Kidney epithelial cell (primary cell): ENCODE data around the gene HEY2. TPM values are rescaled to one million over a fixed set of nuclear protein-coding genes. Genes with fewer than 3 reads are reported as not detected.

ENCODE experiments used
- DNase-seq: peaks from one replicate; pipeline ENCODE4 v3.0.0-alpha.2; 2010; ENCODE audit warnings: low read depth
- H3K27me3 ChIP-seq: 2 replicates; pipeline ENCODE4 v1.6.0; 2011; ENCODE audit warnings: low read length; ENCODE audit not compliant: control insufficient read depth, insufficient read depth
- H3K36me3 ChIP-seq: 2 replicates; pipeline ENCODE4 v1.5.1; 2011; ENCODE audit warnings: low read length; ENCODE audit not compliant: control insufficient read depth, insufficient read depth
- H3K4me3 ChIP-seq: 2 replicates; pipeline ENCODE4 v1.5.1; 2011; ENCODE audit warnings: low read depth, mild to moderate bottlenecking, control low read depth, low read length
- total RNA-seq: library from RNA; depleted of rRNA; stranded (reverse); fragments of >200 nt; gene quantifications from 2 replicates; pipeline ENCODE4 v1.2.3, GENCODE V29; 2015
- TF ChIP-seq, protein P1 (sequence below): IDR thresholded peaks from 2 replicates; pipeline ENCODE4 v1.5.1; 2011; ENCODE audit warnings: mild to moderate bottlenecking, moderate library complexity, low read length, control low read depth, inconsistent platforms; ENCODE audit not compliant: insufficient read depth, poor library complexity, severe bottlenecking

HEY2 gene
- total RNA-seq, 1 donor from 2014 or later, result 0.25 TPM

DNA sequence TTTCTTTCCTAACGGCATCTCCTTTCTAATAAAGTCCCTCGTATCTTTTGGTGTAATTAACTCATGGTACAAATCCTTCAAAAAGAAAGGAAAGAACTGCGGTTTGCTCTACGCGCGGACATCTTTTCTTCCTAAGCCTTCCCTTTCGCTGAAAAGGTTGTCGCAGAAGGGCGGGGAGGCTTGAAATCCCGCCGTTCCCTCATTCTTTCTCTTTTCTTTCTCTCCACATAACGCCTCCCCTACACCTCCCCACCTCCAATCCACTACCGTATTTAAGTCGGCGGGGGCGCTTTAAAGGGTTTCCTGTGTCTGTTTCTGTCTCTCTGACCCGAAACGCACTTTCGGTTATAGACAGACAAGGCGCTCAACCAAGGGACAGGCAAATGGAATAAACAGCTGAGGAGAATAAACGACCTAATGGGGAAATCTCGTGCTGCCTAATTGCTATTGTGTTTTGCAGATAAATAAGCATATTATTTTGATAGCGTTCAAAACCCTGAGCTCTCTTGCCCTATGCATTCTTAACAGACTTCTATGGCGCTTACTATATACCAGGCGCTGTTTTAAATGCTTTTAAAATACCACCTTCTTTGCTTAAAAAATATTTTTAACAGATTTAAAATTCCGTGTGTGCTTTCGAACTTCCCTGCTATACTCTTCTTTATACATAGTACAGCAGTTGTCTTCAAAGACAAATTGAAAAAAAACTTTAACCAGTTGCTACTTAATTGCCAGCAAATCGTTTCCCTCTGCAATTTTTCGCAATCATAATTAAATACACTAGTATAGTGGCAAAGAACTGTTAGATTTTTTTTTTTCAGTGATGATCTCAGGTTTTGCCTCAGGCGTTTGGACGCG, 2.5 kb upstream of the HEY2 start:
- Histone ChIP-seq H3K4me3 (peak overlapping the region; percentile 64), H3K27me3 (peaks cover 32% of the 10 kb centered on the region), H3K36me3 (no peaks in the 10 kb centered on the region)
- TF ChIP-seq, protein P1, sequence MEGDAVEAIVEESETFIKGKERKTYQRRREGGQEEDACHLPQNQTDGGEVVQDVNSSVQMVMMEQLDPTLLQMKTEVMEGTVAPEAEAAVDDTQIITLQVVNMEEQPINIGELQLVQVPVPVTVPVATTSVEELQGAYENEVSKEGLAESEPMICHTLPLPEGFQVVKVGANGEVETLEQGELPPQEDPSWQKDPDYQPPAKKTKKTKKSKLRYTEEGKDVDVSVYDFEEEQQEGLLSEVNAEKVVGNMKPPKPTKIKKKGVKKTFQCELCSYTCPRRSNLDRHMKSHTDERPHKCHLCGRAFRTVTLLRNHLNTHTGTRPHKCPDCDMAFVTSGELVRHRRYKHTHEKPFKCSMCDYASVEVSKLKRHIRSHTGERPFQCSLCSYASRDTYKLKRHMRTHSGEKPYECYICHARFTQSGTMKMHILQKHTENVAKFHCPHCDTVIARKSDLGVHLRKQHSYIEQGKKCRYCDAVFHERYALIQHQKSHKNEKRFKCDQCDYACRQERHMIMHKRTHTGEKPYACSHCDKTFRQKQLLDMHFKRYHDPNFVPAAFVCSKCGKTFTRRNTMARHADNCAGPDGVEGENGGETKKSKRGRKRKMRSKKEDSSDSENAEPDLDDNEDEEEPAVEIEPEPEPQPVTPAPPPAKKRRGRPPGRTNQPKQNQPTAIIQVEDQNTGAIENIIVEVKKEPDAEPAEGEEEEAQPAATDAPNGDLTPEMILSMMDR, result no peak
- no peak for DNase-seq

DNA sequence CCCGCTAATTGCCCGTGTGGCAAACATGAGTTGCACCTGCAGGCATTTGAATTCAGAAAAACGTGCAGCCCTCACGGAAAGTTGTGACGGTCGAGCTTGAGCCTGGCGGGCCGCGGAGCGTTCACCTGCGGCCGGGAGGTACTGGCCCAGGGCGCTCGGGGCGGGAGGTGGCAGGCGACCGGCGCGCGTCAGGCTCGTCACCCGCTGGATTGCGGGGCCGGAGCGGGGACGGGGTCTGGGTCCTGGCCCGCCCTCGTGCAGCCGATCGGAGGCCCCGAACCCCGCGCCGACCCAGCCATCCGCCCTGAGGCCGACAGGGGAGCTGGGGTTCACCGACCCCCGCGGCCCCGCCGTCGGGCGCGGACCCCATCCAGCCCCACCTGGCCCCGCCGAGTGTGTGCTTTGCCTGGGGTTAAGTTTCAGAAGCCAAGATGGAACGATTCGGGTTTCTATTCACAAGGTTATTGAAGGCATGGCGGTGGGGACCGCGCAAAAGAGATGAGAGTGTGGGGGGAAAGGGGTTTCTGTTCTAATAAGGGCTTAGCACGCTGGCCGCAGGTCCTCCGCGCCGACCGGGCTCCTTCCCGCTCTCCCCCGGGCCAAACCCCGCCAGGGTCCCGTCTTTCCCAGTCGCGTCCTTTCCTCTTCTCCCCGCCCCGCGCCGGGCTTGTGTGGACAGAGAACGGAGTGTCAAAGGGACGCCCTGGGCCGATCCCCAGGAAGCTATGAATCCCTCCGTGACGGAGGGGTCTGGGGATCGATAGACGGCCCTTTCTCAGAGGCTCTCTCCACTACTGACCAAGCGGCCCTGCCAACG, 1.6 kb upstream of the HEY2 start:
- Histone ChIP-seq H3K36me3 (no peaks in the 10 kb centered on the region), H3K4me3 (peak overlapping the region; percentile 64), H3K27me3 (peaks cover 32% of the 10 kb centered on the region)
- TF ChIP-seq, protein P1, result no peak
- DNase-seq, result no peak

DNA sequence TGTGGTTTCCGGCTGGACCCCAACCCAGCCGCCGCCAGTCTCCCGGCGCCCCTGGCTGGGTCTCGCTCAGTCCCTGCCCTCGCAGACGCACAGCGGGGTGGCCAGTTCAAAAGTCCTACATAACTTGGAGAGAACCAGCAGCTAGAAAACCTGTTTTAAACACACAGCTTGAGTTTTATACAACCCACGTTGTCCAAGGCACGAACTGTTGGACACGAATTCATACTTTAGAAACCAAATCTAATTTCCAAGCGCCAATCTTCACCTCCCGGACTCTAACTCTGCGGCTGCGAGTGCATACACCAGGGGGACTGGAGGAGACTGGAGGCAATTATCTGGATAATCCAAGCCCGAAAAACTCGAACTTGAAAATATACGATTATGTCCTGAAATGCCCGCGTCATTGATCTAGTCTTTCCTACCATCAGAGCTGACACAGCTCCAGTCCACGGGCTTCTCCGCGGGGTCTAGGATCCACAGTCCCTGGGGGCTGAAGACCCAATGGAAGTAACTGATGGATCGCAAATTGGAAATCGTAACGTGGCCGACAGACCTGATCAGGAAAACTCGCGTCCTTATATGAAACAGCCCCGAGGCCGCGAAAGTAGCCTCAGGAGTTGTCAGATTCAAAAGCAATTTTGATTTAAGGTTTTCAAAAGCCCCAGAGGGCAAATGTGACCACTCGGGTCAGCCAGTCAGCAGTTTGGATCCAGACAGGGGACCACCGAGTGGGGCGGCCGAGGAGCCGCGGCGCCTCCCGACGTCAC, 843 bp upstream of the HEY2 start:
- DNase-seq, result no peak
- peak overlapping the region; percentile 64 for H3K4me3 ChIP-seq

DNA sequence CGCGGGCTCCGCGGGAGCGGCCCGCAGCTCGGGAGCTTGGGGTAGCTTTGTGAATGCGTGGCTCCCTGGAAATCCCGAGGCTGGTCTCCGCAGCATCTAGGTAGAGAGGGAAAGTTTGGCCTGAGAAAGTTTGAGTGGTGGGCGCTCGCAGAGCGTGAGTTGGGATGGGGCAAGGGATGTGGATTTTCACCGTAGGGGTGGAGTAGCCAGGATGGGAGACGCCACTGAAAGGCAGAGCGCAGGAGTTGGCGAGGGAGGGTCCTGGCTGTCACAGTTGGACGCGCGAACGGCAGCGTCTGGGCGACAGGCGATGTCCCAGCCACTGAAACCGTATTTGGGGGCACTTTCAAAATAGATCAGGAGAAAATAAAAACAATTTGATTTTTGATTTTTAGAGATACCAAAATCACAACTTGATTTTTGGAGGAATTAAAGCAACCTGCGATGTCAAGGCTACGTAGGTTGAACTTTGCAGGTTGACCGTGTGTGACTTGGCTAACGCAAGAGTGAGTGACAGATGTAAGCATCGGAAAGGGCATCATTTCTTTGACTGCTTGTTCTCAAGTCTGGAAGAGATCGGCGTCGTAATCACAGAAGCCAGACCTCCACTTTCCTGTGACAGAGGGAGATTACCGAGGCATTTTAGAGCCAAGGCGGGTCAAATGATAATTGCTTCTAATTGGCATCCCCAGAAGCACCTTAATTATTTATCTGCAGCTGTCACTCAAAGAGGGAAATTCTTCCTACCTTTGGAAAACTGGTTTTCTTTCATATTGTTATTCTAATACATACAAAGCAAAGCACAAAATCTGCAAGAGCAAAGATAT, 646 bp downstream of the HEY2 start:
- TF ChIP-seq, protein P1, result no peak
- Histone ChIP-seq H3K4me3 (peak overlapping the region; percentile 64), H3K36me3 (no peaks in the 10 kb centered on the region), H3K27me3 (peaks cover 32% of the 10 kb centered on the region)
- DNase-seq, result no peak

More for the DNA sequence above, 843 bp upstream of the HEY2 start:
- H3K36me3 ChIP-seq, result no peaks in the 10 kb centered on the region
- TF ChIP-seq, protein P1, result no peak
- H3K27me3 ChIP-seq, result peaks cover 32% of the 10 kb centered on the region

DNA sequence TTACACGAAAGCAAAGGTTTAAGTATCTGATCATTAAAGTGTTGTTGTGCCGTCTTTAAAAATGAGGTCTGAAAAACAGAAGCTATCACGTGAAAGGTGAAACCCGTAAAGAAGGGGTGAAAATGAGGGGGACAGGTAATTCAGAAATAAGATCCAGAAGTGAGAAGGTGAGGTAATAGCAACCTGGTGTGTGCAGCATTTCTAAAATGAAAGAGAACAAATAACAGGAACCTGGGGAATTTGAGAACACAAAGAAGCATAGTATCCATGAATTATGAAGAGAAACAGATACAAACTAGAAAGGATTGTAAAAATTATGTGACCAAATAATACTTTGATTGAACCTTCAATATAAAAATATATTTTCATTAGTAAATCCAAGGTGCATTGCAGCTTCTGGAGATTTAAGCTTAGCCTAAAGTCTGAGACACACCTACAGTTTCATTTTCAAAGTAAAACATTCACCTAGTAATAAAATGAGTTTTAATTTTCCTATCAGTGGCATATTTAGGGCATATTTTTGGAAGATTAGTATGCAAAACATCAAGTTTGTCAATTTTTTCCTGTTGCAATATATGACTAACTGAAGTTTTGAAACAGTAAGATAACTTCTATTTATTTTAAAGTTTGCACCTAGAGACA, 1.4 kb downstream of the HEY2 start:
- no peak for DNase-seq
- Histone ChIP-seq H3K36me3 (no peaks in the 10 kb centered on the region), H3K27me3 (peaks cover 32% of the 10 kb centered on the region), H3K4me3 (no peak overlapping the region)
- TF ChIP-seq, protein P1, result no peak
